ENCODE results near the gene GLIPR1.

DNA sequence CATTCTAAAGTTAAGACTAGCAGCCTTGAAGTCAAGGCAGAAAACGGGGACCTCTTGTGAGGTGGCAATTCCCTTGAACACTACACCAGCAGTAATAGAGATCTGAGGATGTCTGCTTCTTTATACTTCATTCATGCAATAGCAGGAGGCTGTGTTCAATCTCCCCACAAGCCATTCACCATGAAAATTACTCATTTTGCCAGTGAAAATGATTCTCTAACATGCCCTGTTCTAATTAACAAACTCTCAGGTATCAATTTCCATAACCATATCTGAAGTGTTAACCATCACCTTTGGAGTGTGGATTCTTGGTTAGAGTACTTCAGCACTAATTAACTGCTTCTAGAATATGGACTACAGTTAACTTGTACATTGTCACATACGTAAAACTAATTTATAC lies 3.4 kb upstream of the GLIPR1 start:
- TF ChIP-seq POLR2A (IDR thresholded peaks at IDR 0.05; ENCODE audit: extremely low read depth, insufficient read length), result no peak
- TF ChIP-seq CTCF (IDR thresholded peaks at IDR 0.05; ENCODE audit: low read depth, low read length), result no peak
